Smooth muscle cell (in vitro differentiated cells): ENCODE measurements around the gene BCAS3. TPM values are rescaled to one million over a fixed set of nuclear protein-coding genes. Genes with fewer than 3 reads are reported as not detected.

ENCODE experiments used
- DNase-seq: peaks from one replicate; lab custom pipeline; 2025; ENCODE audit not compliant: unreplicated experiment; lab: John Stamatoyannopoulos, UW
- H2AFZ ChIP-seq: fragments of 200-600 bp; sonication (generic); 2 replicates; pipeline ENCODE4 v1.6.0; 2016; ENCODE audit warnings: antibody characterized with exemption, low read depth, mild to moderate bottlenecking
- H3F3A ChIP-seq: fragments of 200-600 bp; sonication (generic); 2 replicates; pipeline ENCODE4 v1.6.0; 2017; ENCODE audit warnings: antibody characterized with exemption, low read depth
- H3K27ac ChIP-seq: fragments of 200-600 bp; sonication (generic); 2 replicates; pipeline ENCODE4 v1.5.1; 2016; ENCODE audit warnings: low read depth, mild to moderate bottlenecking
- H3K27me3 ChIP-seq: fragments of 200-600 bp; sonication (generic); 2 replicates; pipeline ENCODE4 v1.6.1; 2016; ENCODE audit warnings: low read depth, mild to moderate bottlenecking
- H3K36me3 ChIP-seq: fragments of 200-600 bp; sonication (generic); 2 replicates; pipeline ENCODE4 v1.5.1; 2016; ENCODE audit warnings: low read depth
- H3K4me1 ChIP-seq: fragments of 200-600 bp; sonication (generic); 2 replicates; pipeline ENCODE4 v1.5.1; 2016; ENCODE audit warnings: low read depth
- H3K4me2 ChIP-seq: fragments of 200-600 bp; sonication (generic); 2 replicates; pipeline ENCODE4 v1.6.0; 2016; ENCODE audit warnings: mild to moderate bottlenecking
- H3K4me3 ChIP-seq: fragments of 200-600 bp; sonication (generic); 2 replicates; pipeline ENCODE4 v1.5.1; 2016; ENCODE audit warnings: mild to moderate bottlenecking
- H3K79me2 ChIP-seq: fragments of 200-600 bp; sonication (generic); 2 replicates; pipeline ENCODE4 v1.6.0; 2016; ENCODE audit warnings: low read depth, mild to moderate bottlenecking
- H3K9ac ChIP-seq: fragments of 200-600 bp; sonication (generic); 2 replicates; pipeline ENCODE4 v1.6.0; 2016; ENCODE audit warnings: low read depth
- H3K9me3 ChIP-seq: fragments of 200-600 bp; sonication (generic); replicated peaks from 2 replicates; pipeline ENCODE4 v1.5.1; 2016; ENCODE audit warnings: low read depth
- H4K20me1 ChIP-seq: fragments of 200-600 bp; sonication (generic); 2 replicates; pipeline ENCODE4 v1.6.0; 2016; ENCODE audit warnings: low read depth
- CTCF ChIP-seq: fragments of 200-600 bp; sonication (generic); IDR thresholded peaks from 2 replicates; pipeline ENCODE4 v1.5.1; 2017; ENCODE audit warnings: borderline replicate concordance, mild to moderate bottlenecking, antibody characterized with exemption; ENCODE audit not compliant: insufficient read depth, poor library complexity, severe bottlenecking
- WGBS: methylation state at CpG from one replicate; pipeline ENCODE4 v1.1.7; 2016; ENCODE audit warnings: low lambda C conversion rate; 5-methylcytosine and 5-hydroxymethylcytosine counted together
- polyA plus RNA-seq: library from polyadenylated mRNA; unstranded; fragments of >200 nt; fragmentation: Nextera tagmentation; extraction: Ambion mirVana; gene quantifications from 2 replicates; pipeline ENCODE4 v1.2.1, GENCODE V29; 2016
- total RNA-seq: library from RNA; depleted of rRNA; stranded (reverse); fragments of >200 nt; gene quantifications from 2 replicates; pipeline ENCODE4 v1.2.3, GENCODE V29; 2014

The BCAS3 gene
- total and polyA plus RNA-seq, 2 experiments from 2014 or later = 17.2 to 54.5 TPM

DNA sequence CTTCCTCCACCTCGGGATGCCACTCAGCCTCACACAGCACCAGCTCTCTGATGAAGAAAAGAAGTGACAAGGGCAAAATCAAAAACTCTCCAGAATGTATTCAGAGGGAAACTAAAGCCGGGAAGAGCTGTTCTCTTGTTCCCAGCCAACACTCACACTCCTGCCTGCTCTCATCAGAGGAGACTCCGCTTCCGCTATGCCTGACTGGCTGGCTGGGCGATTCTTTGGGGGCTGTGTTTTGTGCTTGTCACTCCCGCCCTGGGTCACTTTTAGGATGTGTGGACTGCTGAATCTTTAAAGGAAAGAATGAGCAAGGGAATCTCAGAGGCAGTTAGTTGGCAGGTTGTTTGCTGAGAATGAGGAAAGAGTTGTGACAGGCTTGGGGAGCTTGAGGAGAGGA, 667.4 kb downstream of the BCAS3 start:
- Histone ChIP-seq H3K9ac (no peak overlapping the region), H3K27ac (no peak overlapping the region), H3K4me2 (no peak overlapping the region), H2AFZ (no peak overlapping the region), H4K20me1 (no peaks in the 10 kb centered on the region), H3K36me3 (no peaks in the 10 kb centered on the region), H3K27me3 (no peaks in the 10 kb centered on the region), H3K79me2 (no peaks in the 10 kb centered on the region), H3K4me1 (no peaks in the 10 kb centered on the region), H3K4me3 (no peak overlapping the region), H3K9me3 (no peaks in the 10 kb centered on the region), H3F3A (no peaks in the 10 kb centered on the region)
- no peak for DNase-seq
- 89% methylated on average over 6 of the region's 6 CpGs for WGBS
- TF ChIP-seq CTCF = no peak

GRCh38 chr17:61345825-61346666, 668.4 kb downstream of the BCAS3 start:
- Histone ChIP-seq H3F3A (no peaks in the 10 kb centered on the region), H3K9ac (no peak overlapping the region), H3K4me1 (no peaks in the 10 kb centered on the region), H4K20me1 (no peaks in the 10 kb centered on the region), H3K9me3 (no peaks in the 10 kb centered on the region), H3K36me3 (no peaks in the 10 kb centered on the region), H3K79me2 (no peaks in the 10 kb centered on the region), H2AFZ (no peak overlapping the region), H3K4me3 (no peak overlapping the region), H3K27ac (no peak overlapping the region), H3K4me2 (no peak overlapping the region), H3K27me3 (no peaks in the 10 kb centered on the region)
- DNase-seq = no peak
- WGBS = 87% methylated on average over 7 of the region's 7 CpGs
- no peak for TF ChIP-seq CTCF

- H2AFZ ChIP-seq = no peak overlapping the region
- no peak overlapping the region for H3K27ac ChIP-seq
- no peaks in the 10 kb centered on the region for H3K36me3 ChIP-seq
- H3K9ac ChIP-seq = no peak overlapping the region
- TF ChIP-seq CTCF = peak; percentile 25
- H3K9me3 ChIP-seq = no peaks in the 10 kb centered on the region
- no peak for DNase-seq
- no peaks in the 10 kb centered on the region for H4K20me1 ChIP-seq
- H3K27me3 ChIP-seq = no peaks in the 10 kb centered on the region
- H3K4me3 ChIP-seq = no peak overlapping the region
- H3F3A ChIP-seq = no peaks in the 10 kb centered on the region
- H3K4me1 ChIP-seq = peaks cover 9% of the 10 kb centered on the region
- 94% methylated on average over 3 of the region's 3 CpGs for WGBS
- H3K4me2 ChIP-seq = no peak overlapping the region
- no peaks in the 10 kb centered on the region for H3K79me2 ChIP-seq
These were observed 671.7 kb downstream of the BCAS3 start for GRCh38 chr17:61349350-61349749.

DNA sequence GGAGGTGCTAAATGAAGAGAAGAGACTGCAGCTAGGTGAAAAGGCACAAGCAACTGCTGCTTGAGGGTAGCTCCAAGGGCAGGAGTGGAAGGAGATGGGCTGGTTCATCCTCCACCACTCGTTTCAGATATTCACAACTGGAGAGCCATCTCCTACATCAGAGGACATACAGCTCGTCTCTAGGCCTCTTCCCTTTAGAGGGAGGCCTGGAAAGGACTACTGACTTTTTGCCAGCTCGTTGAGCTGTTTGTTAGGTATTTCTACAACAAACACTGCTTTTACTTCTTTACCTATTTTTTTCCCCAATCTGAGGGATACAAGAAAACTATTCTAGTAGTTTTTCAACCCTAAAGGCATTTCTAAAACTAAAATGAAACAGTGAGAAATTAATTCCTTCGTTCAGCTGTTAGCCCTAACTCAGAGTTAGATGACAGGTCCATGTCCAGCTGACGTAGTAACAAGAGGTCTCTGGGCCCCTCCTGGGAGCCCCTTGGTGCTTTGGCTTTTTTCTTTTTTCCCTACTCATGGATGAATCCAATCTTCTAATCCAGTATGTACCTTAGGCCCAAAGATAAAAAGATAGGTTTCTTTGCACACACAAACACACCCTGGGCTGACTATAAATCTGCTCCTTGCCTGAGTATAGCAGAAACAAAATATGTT, 674.2 kb downstream of the BCAS3 start:
- no peak overlapping the region for H2AFZ ChIP-seq
- no peak overlapping the region for H3K27ac ChIP-seq
- H4K20me1 ChIP-seq = no peaks in the 10 kb centered on the region
- H3K36me3 ChIP-seq = no peaks in the 10 kb centered on the region
- WGBS = 90% methylated on average over 5 of the region's 5 CpGs
- DNase-seq = no peak
- peaks cover 4% of the 10 kb centered on the region for H3F3A ChIP-seq
- H3K27me3 ChIP-seq = no peaks in the 10 kb centered on the region
- no peaks in the 10 kb centered on the region for H3K9me3 ChIP-seq
- TF ChIP-seq CTCF = no peak
- H3K79me2 ChIP-seq = no peaks in the 10 kb centered on the region
- peaks cover 14% of the 10 kb centered on the region for H3K4me1 ChIP-seq
- H3K9ac ChIP-seq = no peak overlapping the region
- H3K4me3 ChIP-seq = no peak overlapping the region
- H3K4me2 ChIP-seq = no peak overlapping the region
